Inferior parietal cortex (tissue), 1 donor: ENCODE data around the gene KIF16B.
"Not testable (repeated sequence)": the region's sequence is repeated elsewhere in the genome, so short reads cannot be mapped to it uniquely, and the experiment has no call there.

Experiments used
- DNase-seq: peaks from one replicate; pipeline ENCODE4 v3.0.0-alpha.2; 2016; ENCODE audit errors: extremely low spot score

The KIF16B gene

GRCh38 chr20:16526433-16527380 lies 46.5 kb downstream of the KIF16B start:
- no peak for DNase-seq

DNA sequence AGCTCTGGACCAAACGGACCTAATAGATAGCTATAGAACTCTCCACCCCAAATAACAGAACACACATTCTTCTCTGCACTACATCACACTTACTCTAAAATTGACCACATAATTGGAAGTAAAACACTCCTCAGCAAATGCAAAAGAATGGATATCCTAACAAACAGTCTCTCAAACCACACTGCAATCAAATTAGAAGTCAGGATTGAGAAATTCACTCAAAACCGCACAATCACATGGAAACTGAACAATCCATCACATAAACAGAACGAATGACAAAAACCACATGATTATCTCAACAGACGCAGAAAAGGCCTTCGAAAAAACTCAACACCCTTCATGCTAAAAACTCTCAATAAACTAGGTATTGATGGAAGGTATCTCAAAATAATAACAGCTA lies 50.6 kb downstream of the KIF16B start:
- not testable (repeated sequence) for DNase-seq

- no peak for DNase-seq
These were observed 53.1 kb downstream of the KIF16B start for GRCh38 chr20:16520154-16520553.

DNA sequence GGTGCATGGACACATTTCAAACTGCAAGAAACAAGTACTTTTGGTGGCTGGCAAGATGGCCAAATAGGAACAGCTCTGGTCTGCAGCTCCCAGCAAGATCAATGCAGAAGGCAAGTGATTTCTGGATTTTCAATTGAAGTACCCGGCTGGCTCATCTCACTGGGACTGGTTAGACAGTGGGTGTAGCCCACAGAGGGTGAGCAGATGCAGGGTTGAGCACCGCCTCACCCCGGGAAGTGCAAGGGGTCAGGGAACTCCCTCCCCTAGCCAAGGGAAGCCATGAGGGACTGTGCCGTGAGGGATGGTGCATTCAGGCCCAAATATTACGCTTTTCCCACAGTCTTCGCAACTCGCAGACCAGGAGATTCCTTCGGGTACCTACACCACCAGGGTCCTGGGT lies 53.6 kb downstream of the KIF16B start:
- not testable (repeated sequence) for DNase-seq

GRCh38 chr20:16518784-16519084 lies 54.5 kb downstream of the KIF16B start:
- DNase-seq, result no peak

DNA sequence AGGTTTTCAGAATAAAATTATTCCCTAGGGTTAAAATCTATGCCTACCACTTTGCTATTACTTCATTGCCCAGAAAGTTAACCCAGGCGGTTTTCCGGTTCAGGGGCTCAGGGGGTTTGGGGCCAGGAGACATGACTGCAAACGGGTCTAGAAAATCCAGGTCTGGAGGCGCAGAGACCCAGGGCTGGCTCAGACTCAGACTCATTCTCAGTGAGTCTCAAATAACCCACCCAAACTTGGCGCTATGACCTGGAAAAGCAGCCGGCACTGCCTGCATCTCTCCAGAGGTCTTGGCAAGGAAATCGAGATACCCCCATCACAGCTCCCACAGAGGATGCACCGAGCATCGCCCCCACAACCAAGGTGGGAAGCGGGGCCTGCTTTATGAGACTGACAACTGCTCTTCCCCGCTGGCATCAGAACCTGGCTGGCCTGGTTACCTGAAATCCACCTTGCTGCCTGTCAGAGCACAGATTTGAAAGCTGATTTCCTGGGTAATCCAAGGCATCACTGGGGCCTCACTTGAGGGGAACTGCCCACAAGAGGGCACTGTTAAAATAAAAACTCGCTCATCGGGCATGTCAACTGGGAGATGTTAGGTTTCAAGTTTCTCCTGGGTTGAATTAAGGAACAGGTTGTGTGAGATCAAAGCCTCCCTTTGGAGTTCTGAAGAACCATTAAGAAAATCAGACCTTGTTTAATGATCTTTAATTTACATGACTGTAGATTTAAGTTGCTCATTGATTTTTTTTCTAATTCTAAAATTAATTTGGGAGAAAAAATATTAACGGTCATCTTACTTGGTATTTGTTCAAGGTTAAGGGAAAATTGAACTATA lies 55.1 kb downstream of the KIF16B start:
- DNase-seq, result peak; percentile 62

DNA sequence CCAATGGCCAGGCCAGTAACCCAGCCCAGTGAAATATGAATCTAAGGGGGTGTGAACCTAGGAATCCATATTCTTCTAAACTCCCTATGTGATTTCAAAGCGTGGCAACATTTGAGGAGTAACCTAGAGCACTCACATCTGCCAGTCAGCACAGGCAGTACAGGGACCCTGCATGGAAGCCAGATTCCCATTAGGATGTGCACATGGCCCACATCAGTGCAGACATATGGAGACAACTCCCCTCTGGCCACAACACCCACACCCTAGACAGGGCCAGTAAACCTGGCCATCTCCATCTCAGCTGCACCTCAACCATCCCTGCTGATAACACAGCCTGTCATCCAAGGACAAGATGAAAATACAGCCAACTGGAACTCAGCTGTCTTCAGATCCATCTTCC lies 56.5 kb downstream of the KIF16B start:
- DNase-seq, result no peak

GRCh38 chr20:16515046-16515445 lies 58.2 kb downstream of the KIF16B start:
- DNase-seq, result no peak

GRCh38 chr20:16514140-16514539 lies 59.1 kb downstream of the KIF16B start:
- DNase-seq, result no peak

DNA sequence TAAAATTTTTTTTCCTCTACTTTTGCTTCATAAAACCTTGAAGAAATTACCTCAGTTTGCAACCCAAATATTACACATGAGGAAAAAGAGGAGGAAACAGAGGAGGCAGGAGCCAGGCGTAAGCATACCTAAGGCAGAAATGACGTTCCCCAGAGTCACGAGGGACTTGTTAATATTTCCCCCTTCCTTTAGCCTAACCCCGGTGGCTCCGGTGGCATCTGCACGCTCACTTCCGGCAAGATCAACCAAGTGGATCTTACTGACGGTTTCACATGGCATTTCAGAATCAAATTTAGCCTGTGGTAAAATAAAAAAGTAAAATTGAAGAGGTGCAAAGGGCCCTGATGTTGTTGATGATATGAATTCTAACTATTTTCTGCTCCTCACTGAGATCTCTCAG lies 67.4 kb downstream of the KIF16B start:
- no peak for DNase-seq

GRCh38 chr20:16501301-16501700 lies 71.9 kb downstream of the KIF16B start:
- DNase-seq, result no peak

- DNase-seq, result no peak
These were observed 73.1 kb downstream of the KIF16B start for GRCh38 chr20:16500197-16500596.

DNA sequence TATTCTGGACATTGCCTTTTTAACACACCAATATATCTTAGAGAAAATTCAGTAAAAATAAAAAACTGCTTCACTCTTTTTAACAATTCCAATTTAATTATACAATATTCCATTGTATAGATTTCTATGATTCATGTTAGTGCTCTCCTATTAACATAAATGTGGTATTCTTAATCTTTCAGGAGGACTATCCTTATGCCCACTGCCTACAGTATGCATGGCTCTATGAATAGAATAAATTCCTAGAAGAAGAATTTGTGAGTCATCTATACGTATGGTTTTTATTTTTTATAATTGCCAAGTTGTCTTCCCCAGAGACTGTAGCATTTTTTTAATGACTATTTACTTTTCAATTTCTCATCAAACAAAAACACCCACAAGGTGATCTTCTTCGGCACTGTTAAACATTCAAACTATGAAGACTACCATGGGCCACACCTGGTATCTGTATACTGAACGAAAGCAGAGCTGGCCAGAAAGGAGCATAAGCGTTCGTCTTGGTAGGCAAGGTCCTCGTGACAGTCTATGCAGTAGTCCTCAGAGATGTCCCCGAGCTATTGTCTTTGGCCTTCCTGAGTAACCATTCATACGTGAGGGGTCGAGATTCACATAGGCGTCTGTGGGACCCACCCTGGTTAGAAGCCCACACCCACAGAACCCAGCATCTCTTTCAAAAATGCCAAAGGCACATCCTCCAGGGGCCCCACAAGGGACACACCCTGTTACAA lies 74.6 kb downstream of the KIF16B start:
- DNase-seq, result no peak

- DNase-seq, result no peak
These were observed 75.4 kb downstream of the KIF16B start for GRCh38 chr20:16497896-16498295.

- DNase-seq, result no peak
These were observed 79.8 kb downstream of the KIF16B start for GRCh38 chr20:16493486-16493885.

GRCh38 chr20:16491294-16491905 lies 81.8 kb downstream of the KIF16B start:
- DNase-seq, result no peak

- DNase-seq, result no peak
These were observed 82.6 kb downstream of the KIF16B start for GRCh38 chr20:16490696-16491095.

- DNase-seq, result no peak
These were observed 84.6 kb downstream of the KIF16B start for GRCh38 chr20:16488616-16489015.

DNA sequence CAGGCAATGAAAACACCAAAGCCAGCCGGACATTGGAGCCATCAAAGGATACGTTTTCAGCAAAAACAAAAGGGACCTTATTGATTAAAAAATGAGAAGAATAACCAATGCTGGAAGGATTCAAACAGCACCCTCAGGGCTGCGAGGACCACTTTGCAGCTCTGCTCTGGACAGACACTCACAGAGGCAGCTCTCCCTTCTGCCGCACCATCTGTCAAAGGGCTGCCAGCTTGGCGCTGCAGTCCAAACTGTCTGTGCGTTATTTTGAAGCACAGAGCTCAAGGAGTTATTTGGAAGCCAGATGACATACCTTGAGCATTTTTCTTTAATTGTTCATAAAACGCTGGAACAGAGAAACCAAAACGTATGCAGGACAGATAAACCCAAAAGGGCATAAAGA lies 85.2 kb downstream of the KIF16B start:
- DNase-seq, result peak; percentile 38

DNA sequence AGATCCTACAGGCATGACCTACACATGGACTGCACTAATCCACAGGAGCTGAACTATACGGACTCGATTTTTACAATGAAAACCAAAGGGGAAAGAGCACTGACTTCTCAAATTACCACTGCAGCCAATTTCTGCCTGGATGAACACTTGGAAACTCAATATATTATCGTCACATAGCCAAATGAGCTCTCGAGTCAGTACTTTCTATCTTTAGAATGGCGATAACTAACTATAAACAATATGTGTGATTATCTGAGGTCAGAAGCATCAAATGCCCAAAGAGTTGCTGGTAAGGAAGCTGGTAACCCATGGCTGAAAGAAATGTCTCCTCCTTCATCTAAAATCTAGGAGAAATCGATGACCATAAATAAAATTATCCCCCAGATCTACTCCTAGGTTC lies 86.7 kb downstream of the KIF16B start:
- no peak for DNase-seq

DNA sequence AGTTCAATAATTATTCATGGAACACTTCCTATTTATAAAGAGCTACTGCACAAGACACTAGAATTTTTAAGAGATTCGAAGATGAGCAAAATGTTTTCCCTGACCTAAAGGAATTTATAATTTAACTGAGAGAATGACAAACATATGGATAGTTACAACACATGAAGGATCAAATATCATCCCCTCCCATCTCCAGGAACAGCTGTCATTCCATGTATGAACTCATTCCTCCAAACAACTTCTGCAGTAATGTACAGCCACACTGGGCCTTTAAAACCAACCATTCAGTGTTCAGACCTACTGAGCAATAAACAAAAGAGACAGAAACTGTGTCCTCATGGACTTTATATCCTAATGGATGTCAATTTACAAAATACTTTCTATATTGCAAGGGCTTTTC lies 87.8 kb downstream of the KIF16B start:
- no peak for DNase-seq

DNA sequence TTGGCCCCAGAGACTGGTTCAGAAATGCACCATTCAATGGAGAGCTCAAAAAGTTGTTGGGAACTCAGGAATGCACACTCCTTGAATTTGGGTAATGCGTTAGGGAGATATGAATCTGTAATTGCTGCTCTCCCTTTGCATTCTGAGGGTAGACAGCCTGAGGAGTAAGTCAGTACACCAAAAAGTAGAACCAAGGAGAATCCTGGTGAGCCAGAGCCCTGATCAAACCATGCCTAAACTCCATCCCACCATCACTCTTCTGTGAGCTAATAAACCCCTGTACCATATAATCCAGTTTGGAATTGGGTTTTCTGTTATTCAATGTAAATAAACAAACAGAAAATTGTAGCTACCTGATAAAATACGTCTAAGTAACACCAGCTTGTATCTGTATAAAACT lies 90.2 kb downstream of the KIF16B start:
- no peak for DNase-seq
